CD14-positive monocyte (primary cell): Measurements from ENCODE around the gene CST3. TPM values are rescaled to one million over a fixed set of nuclear protein-coding genes. Genes with fewer than 3 reads are reported as not detected.

Experiments used
- DNase-seq, 3 donors: peaks; one replicate each; pipeline ENCODE4 v3.0.0-alpha.2; 2011 to 2022
- H2AFZ ChIP-seq: 2 replicates; pipeline ENCODE4 v1.6.0; 2012; ENCODE audit warnings: mild to moderate bottlenecking, low read depth, low read length, inconsistent platforms; ENCODE audit not compliant: insufficient read depth, poor library complexity, severe bottlenecking
- H3K27ac ChIP-seq, 2 donors: 1 replicate in 1 of 2; 2 replicates in 1 of 2; pipeline ENCODE4 v1.5.1; 2012 to 2013; ENCODE audit warnings: low read length in 2 of 2, control low read depth in 1 of 2, inconsistent platforms in 1 of 2, low read depth in 1 of 2, mild to moderate bottlenecking in 1 of 2
- H3K27me3 ChIP-seq, 2 donors: one replicate each; pipeline versions ENCODE4 v1.6.0 to v1.6.1; 2011 to 2013; ENCODE audit warnings: low read length in 2 of 2; ENCODE audit not compliant: control insufficient read depth in 2 of 2, insufficient read depth in 2 of 2
- H3K36me3 ChIP-seq, 2 donors: replicated peaks in 1 of 2; 1 replicate in 1 of 2; 2 replicates in 1 of 2; pipeline versions ENCODE4 v1.5.1 to v1.6.1; 2012 to 2013; ENCODE audit warnings: low read length in 2 of 2, control low read depth in 1 of 2, inconsistent platforms in 1 of 2, mild to moderate bottlenecking in 1 of 2; ENCODE audit not compliant: insufficient read depth in 2 of 2, control insufficient read depth in 1 of 2
- H3K4me1 ChIP-seq, 2 donors: 1 replicate in 1 of 2; 2 replicates in 1 of 2; pipeline versions ENCODE4 v1.5.1 to v1.6.1; 2012 to 2013; ENCODE audit warnings: low read length in 2 of 2, control low read depth in 1 of 2, inconsistent platforms in 1 of 2, mild to moderate bottlenecking in 1 of 2, moderate library complexity in 1 of 2; ENCODE audit not compliant: insufficient read depth in 2 of 2, control insufficient read depth in 1 of 2
- H3K4me2 ChIP-seq: replicated peaks from 2 replicates; pipeline ENCODE3; 2012; ENCODE audit warnings: low read length, moderate library complexity, mild to moderate bottlenecking; ENCODE audit not compliant: poor library complexity, severe bottlenecking; ENCODE audit errors: extremely low read depth
- H3K4me3 ChIP-seq, 3 experiments: fragments of 200-600 bp in 1 of 3; sonication (generic) in 1 of 3; replicated peaks in 1 of 3; 1 replicate in 2 of 3; 2 replicates in 1 of 3; pipeline ENCODE4 v1.5.1; 2011 to 2013; ENCODE audit warnings: low read length in 3 of 3, mild to moderate bottlenecking in 3 of 3, control low read depth in 2 of 3, low read depth in 2 of 3, inconsistent platforms in 1 of 3, moderate library complexity in 1 of 3
- H3K79me2 ChIP-seq: 2 replicates; pipeline ENCODE4 v1.6.0; 2012; ENCODE audit warnings: mild to moderate bottlenecking, control low read depth, inconsistent platforms, low read length, moderate library complexity; ENCODE audit not compliant: insufficient read depth
- H3K9ac ChIP-seq: 2 replicates; pipeline ENCODE4 v1.6.0; 2017; ENCODE audit warnings: low read length, mild to moderate bottlenecking; ENCODE audit not compliant: insufficient read depth, poor library complexity, severe bottlenecking
- H3K9me3 ChIP-seq, 2 donors: replicated peaks in 1 of 2; 1 replicate in 1 of 2; 2 replicates in 1 of 2; pipeline versions ENCODE4 v1.5.1 to v1.6.1; 2012 to 2013; ENCODE audit warnings: low read length in 2 of 2, control low read depth in 1 of 2; ENCODE audit not compliant: control insufficient read depth in 1 of 2, insufficient read depth in 1 of 2
- H4K20me1 ChIP-seq: 2 replicates; pipeline ENCODE4 v1.6.0; 2012; ENCODE audit warnings: mild to moderate bottlenecking, low read length, control low read depth, moderate library complexity; ENCODE audit not compliant: insufficient read depth
- H3K27ac Mint-ChIP-seq, 7 donors: one replicate each; pipeline ENCODE4 v1.8.0; 2020; ENCODE audit warnings: mild to moderate bottlenecking in 7 of 7, mixed read lengths in 7 of 7, moderate library complexity in 6 of 7, inconsistent platforms in 2 of 7
- H3K27me3 Mint-ChIP-seq, 3 donors: one replicate each; pipeline ENCODE4 v1.8.0; 2021 to 2022; ENCODE audit warnings: low read depth in 3 of 3, mild to moderate bottlenecking in 3 of 3, mixed read lengths in 3 of 3, moderate library complexity in 3 of 3, inconsistent platforms in 1 of 3
- H3K36me3 Mint-ChIP-seq, 2 donors: one replicate each; pipeline ENCODE4 v1.8.0; 2020; ENCODE audit warnings: mixed read lengths in 2 of 2, inconsistent platforms in 1 of 2, mild to moderate bottlenecking in 1 of 2
- H3K4me1 Mint-ChIP-seq: one replicate; pipeline ENCODE4 v1.8.0; 2020; ENCODE audit warnings: mild to moderate bottlenecking, mixed read lengths
- H3K4me3 Mint-ChIP-seq, 2 donors: one replicate each; pipeline ENCODE4 v1.8.0; 2020; ENCODE audit warnings: mild to moderate bottlenecking in 2 of 2, mixed read lengths in 2 of 2, moderate library complexity in 1 of 2
- H3K9me3 Mint-ChIP-seq, 7 donors: one replicate each; pipeline ENCODE4 v1.8.0; 2020 to 2022; ENCODE audit warnings: mixed read lengths in 7 of 7, mild to moderate bottlenecking in 6 of 7, moderate library complexity in 6 of 7, inconsistent platforms in 2 of 7
- whole genome bisulfite sequencing: methylation state at CpG from one replicate; pipeline ENCODE4 v1.1.5; 2013; ENCODE audit warnings: missing lambda C conversion rate; ENCODE audit not compliant: insufficient coverage; 5-methylcytosine and 5-hydroxymethylcytosine counted together
- intact Hi-C, 2 donors: fragments of 100-400 bp; cut with micrococcal nuclease; formaldehyde crosslinking; loops; one replicate each; pipeline versions ENCODE4 v1.15.0 to v1.15.1; 2023
- polyA plus RNA-seq, 3 donors: library from polyadenylated mRNA; depleted of rRNA in 1 of 3; unstranded in 2 of 3; stranded (reverse) in 1 of 3; fragments of 300-500 nt in 2 of 3; fragments of >200 nt in 1 of 3; fragmentation: Illumina TruSeq in 2 of 3; gene quantifications; 1 replicate in 2 of 3; 2 replicates in 1 of 3; pipeline ENCODE4 v1.2.3, GENCODE V29; 2012 to 2021
- TF ChIP-seq, protein P1 (sequence below): fragments of 200-600 bp; IDR thresholded peaks from one replicate; pipeline ENCODE4 v1.8.0; 2022; ENCODE audit warnings: antibody characterized with exemption, mild to moderate bottlenecking

Gene CST3
- polyA plus RNA-seq, 3 donors: 1,459 to 3,222 (median 2,657) TPM

GRCh38 chr20:23652926-23653325 lies 15.2 kb upstream of the CST3 start:
- TF ChIP-seq, protein P1, sequence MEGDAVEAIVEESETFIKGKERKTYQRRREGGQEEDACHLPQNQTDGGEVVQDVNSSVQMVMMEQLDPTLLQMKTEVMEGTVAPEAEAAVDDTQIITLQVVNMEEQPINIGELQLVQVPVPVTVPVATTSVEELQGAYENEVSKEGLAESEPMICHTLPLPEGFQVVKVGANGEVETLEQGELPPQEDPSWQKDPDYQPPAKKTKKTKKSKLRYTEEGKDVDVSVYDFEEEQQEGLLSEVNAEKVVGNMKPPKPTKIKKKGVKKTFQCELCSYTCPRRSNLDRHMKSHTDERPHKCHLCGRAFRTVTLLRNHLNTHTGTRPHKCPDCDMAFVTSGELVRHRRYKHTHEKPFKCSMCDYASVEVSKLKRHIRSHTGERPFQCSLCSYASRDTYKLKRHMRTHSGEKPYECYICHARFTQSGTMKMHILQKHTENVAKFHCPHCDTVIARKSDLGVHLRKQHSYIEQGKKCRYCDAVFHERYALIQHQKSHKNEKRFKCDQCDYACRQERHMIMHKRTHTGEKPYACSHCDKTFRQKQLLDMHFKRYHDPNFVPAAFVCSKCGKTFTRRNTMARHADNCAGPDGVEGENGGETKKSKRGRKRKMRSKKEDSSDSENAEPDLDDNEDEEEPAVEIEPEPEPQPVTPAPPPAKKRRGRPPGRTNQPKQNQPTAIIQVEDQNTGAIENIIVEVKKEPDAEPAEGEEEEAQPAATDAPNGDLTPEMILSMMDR: no peak
- no peaks in the 10 kb centered on the region for H3K9me3 ChIP-seq
- H3K4me1 ChIP-seq: peaks cover 65 to 67% of the 10 kb centered on the region in 2 donors
- Mint-ChIP-seq H3K27ac (peak overlapping the region in 6 of 7 donors; percentile 66 to 93 (median 89)), H3K9me3 (no peaks in the 10 kb centered on the region), H3K4me1 (peaks cover 67% of the 10 kb centered on the region), H3K36me3 (peaks cover 0 to 4% of the 10 kb centered on the region in 2 donors), H3K27me3 (peaks cover 0 to 2% (median 0%) of the 10 kb centered on the region in 3 donors), H3K4me3 (no peak overlapping the region)
- DNase-seq: no peak
- H3K79me2 ChIP-seq: no peaks in the 10 kb centered on the region
- no peak overlapping the region for H3K9ac ChIP-seq
- WGBS: 100% methylated on average over 2 of the region's 2 CpGs
- no peak overlapping the region for H3K4me3 ChIP-seq
- no peaks in the 10 kb centered on the region for H4K20me1 ChIP-seq
- H3K4me2 ChIP-seq: no peak overlapping the region
- intact Hi-C loops: no loop called here
- H2AFZ ChIP-seq: peak overlapping the region; percentile 1
- no peaks in the 10 kb centered on the region for H3K27me3 ChIP-seq
- H3K36me3 ChIP-seq: no peaks in the 10 kb centered on the region
- H3K27ac ChIP-seq: peak overlapping the region; percentile 59 to 90

DNA sequence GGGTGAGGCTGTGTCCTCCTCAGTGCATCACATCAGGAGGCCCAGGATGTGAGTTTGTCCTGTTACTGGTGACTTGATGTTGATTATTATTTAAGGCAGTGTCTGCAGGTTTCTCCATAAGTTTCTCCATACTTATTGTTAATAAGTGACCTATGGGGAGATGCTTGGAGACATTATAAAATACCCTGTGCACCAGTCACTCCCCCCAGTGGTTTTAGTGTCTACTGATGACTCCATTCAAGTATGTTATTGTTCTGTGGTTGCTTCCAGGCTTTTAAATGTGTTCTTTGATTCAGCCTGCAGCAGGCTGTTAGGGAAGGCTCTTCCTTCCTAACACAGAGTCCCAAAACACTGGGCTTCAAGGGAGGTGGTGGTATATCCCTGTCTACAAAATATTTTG lies 14.6 kb upstream of the CST3 start:
- Mint-ChIP-seq H3K9me3 (no peaks in the 10 kb centered on the region), H3K27me3 (peaks cover 0 to 2% (median 0%) of the 10 kb centered on the region in 3 donors), H3K4me1 (peaks cover 67% of the 10 kb centered on the region), H3K4me3 (no peak overlapping the region), H3K36me3 (peaks cover 0 to 4% of the 10 kb centered on the region in 2 donors), H3K27ac (peak overlapping the region in 2 of 7 donors; percentile 68 to 93)
- Histone ChIP-seq H3K79me2 (no peaks in the 10 kb centered on the region), H3K9me3 (no peaks in the 10 kb centered on the region), H3K27ac (peak overlapping the region in 1 of 2 donors; percentile 90), H3K4me3 (no peak overlapping the region), H3K4me2 (no peak overlapping the region), H3K36me3 (no peaks in the 10 kb centered on the region), H4K20me1 (no peaks in the 10 kb centered on the region), H3K27me3 (no peaks in the 10 kb centered on the region), H3K9ac (no peak overlapping the region), H2AFZ (no peak overlapping the region), H3K4me1 (peaks cover 70% of the 10 kb centered on the region in 2 donors)
- no peak for DNase-seq
- TF ChIP-seq, protein P1: no peak
- intact Hi-C loops: no loop called here
